SU-DHL-6 (cell line): ENCODE results near the gene CEACAM6.

ENCODE experiments used
- H2AFZ ChIP-seq: fragments of 200-600 bp; sonication (generic); 2 replicates; pipeline ENCODE4 v1.6.1; 2014; ENCODE audit warnings: low read depth, mild to moderate bottlenecking, moderate library complexity, mixed read lengths, antibody characterized with exemption, low read length; ENCODE audit not compliant: severe bottlenecking
- H3F3A ChIP-seq: fragments of 200-600 bp; shearing (Covaris generic); 2 replicates; pipeline ENCODE4 v1.6.0; 2016; ENCODE audit warnings: antibody characterized with exemption, mild to moderate bottlenecking; ENCODE audit not compliant: insufficient read depth
- H3K27ac ChIP-seq: fragments of 200-600 bp; sonication (generic); 2 replicates; pipeline ENCODE4 v1.5.1; 2016; ENCODE audit warnings: low read depth, mild to moderate bottlenecking, low read length, moderate library complexity, mixed read lengths
- H3K27me3 ChIP-seq: fragments of 200-600 bp; sonication (generic), shearing (Covaris generic); 2 replicates; pipeline ENCODE4 v1.6.0; 2014; ENCODE audit warnings: mild to moderate bottlenecking, low read length
- H3K36me3 ChIP-seq: fragments of 200-600 bp; sonication (generic); 2 replicates; pipeline ENCODE4 v1.6.1; 2014; ENCODE audit warnings: mild to moderate bottlenecking, low read length, mixed read lengths
- H3K4me2 ChIP-seq: fragments of 300-600, 200-600 bp; shearing (Covaris generic), sonication (generic); 2 replicates; pipeline ENCODE4 v1.6.0; 2014; ENCODE audit warnings: low read length, low read depth, mild to moderate bottlenecking; ENCODE audit not compliant: poor library complexity, severe bottlenecking
- H3K4me3 ChIP-seq: fragments of 200-600 bp; sonication (generic); 2 replicates; pipeline ENCODE4 v1.5.1; 2014; ENCODE audit warnings: antibody characterized with exemption, low read length, mild to moderate bottlenecking, mixed read lengths; ENCODE audit not compliant: insufficient read depth, poor library complexity, severe bottlenecking
- H3K79me2 ChIP-seq: fragments of 200-600 bp; sonication (generic); 2 replicates; pipeline ENCODE4 v1.6.1; 2014; ENCODE audit warnings: mild to moderate bottlenecking, low read length, moderate library complexity; ENCODE audit not compliant: insufficient read depth
- H3K9ac ChIP-seq: fragments of 200-600 bp; sonication (generic); 2 replicates; pipeline ENCODE4 v1.7.0; 2014; ENCODE audit warnings: mild to moderate bottlenecking, low read length
- H3K9me2 ChIP-seq: fragments of 200-600 bp; sonication (generic); replicated peaks from 2 replicates; pipeline ENCODE4 v1.6.1; 2014; ENCODE audit warnings: low read length; ENCODE audit not compliant: insufficient read depth
- H3K9me3 ChIP-seq: fragments of 200-600 bp; sonication (generic); 2 replicates; pipeline ENCODE4 v1.6.1; 2014; ENCODE audit warnings: low read length, mixed read lengths; ENCODE audit not compliant: insufficient read depth
- H4K20me1 ChIP-seq: fragments of 200-600 bp; sonication (generic); 2 replicates; pipeline ENCODE4 v1.6.1; 2014; ENCODE audit warnings: low read depth, mild to moderate bottlenecking, antibody characterized with exemption, low read length, moderate library complexity, mixed read lengths
- EZH2phosphoT487 ChIP-seq: fragments of 200-600 bp; sonication (generic), shearing (Covaris generic); conservative IDR thresholded peaks from 2 replicates; pipeline ENCODE4 v1.6.1; 2018; ENCODE audit warnings: mild to moderate bottlenecking, antibody characterized with exemption, low read length, moderate library complexity, mixed read lengths
- TF ChIP-seq, protein P1 (sequence below): fragments of 200-600 bp; sonication (generic); IDR thresholded peaks from one replicate; pipeline ENCODE4 v1.5.1; 2017; ENCODE audit warnings: antibody characterized with exemption, mild to moderate bottlenecking, low read length, moderate library complexity; ENCODE audit not compliant: insufficient read depth, poor library complexity, severe bottlenecking

The CEACAM6 gene

DNA sequence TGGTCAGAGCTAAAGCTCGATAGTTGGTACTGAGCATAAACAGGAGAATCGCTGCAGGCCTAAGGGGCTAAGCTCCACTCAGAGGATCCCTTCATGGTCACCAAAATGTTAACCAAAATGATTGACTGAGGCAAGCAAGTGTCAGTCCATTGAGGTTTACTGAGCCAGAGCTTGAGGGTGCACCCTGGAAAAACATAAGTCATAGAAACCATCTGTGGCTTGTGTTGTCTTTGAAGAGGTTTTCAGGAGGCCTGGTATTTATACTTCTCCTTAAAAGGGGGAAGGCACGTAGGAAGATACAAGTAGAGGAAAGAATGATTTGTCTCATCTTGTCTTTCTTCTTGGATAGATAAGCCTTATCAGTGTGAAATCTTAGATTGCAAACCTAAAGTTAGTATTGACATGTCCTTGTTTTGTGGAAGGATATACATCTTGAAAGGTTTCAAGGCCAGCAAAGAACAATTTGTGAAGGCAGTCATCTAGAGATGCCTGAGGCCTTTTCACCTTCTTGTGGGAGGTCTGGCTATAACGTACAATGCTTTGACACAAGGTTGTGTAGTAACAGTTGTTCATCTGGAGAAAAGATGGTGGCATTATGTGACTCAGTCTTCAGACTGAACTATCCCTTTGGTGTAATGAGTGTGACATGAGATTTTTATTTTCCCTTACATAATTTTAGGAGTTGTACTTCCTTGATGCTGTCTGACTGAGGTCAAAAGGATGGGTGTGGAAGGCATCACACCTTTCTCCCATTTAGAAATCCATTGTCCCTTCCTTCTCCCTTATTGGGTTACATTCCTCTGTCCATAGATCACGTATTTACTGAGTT is 14.7 kb upstream of the CEACAM6 start:
- Histone ChIP-seq H3K4me2 (no peak overlapping the region), H3K27ac (no peak overlapping the region), H3K4me3 (no peak overlapping the region), H3K9me3 (no peaks in the 10 kb centered on the region), H3K79me2 (no peaks in the 10 kb centered on the region), H3K9ac (no peak overlapping the region), H3F3A (no peaks in the 10 kb centered on the region), H3K9me2 (no peaks in the 10 kb centered on the region), H3K27me3 (no peaks in the 10 kb centered on the region), H4K20me1 (no peaks in the 10 kb centered on the region), H3K36me3 (no peaks in the 10 kb centered on the region), H2AFZ (no peak overlapping the region)
- TF ChIP-seq EZH2phosphoT487: no peak
- TF ChIP-seq, protein P1, sequence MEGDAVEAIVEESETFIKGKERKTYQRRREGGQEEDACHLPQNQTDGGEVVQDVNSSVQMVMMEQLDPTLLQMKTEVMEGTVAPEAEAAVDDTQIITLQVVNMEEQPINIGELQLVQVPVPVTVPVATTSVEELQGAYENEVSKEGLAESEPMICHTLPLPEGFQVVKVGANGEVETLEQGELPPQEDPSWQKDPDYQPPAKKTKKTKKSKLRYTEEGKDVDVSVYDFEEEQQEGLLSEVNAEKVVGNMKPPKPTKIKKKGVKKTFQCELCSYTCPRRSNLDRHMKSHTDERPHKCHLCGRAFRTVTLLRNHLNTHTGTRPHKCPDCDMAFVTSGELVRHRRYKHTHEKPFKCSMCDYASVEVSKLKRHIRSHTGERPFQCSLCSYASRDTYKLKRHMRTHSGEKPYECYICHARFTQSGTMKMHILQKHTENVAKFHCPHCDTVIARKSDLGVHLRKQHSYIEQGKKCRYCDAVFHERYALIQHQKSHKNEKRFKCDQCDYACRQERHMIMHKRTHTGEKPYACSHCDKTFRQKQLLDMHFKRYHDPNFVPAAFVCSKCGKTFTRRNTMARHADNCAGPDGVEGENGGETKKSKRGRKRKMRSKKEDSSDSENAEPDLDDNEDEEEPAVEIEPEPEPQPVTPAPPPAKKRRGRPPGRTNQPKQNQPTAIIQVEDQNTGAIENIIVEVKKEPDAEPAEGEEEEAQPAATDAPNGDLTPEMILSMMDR: no peak

DNA sequence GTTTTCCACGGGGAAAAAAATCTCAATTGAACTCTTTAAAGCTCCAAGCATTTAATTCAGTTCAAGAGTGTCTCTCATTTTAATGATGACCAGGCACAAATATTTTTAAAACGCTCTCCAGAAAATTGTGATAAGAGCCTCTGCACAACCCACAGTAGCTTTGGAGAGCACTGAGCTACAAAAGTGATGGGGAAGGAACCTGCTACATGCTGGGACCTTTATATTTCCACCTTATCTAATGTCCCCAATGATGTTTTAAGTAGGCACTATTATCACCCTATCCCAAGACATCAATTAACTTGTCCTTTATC is 14.1 kb upstream of the CEACAM6 start:
- H3K4me2 ChIP-seq: no peak overlapping the region
- no peaks in the 10 kb centered on the region for H3K36me3 ChIP-seq
- no peaks in the 10 kb centered on the region for H3K79me2 ChIP-seq
- H3K9me3 ChIP-seq: no peaks in the 10 kb centered on the region
- no peaks in the 10 kb centered on the region for H3K9me2 ChIP-seq
- no peak overlapping the region for H3K9ac ChIP-seq
- no peaks in the 10 kb centered on the region for H4K20me1 ChIP-seq
- no peak for TF ChIP-seq EZH2phosphoT487
- TF ChIP-seq, protein P1: no peak
- no peaks in the 10 kb centered on the region for H3K27me3 ChIP-seq
- no peak overlapping the region for H2AFZ ChIP-seq
- no peaks in the 10 kb centered on the region for H3F3A ChIP-seq
- no peak overlapping the region for H3K27ac ChIP-seq
- H3K4me3 ChIP-seq: no peak overlapping the region

DNA sequence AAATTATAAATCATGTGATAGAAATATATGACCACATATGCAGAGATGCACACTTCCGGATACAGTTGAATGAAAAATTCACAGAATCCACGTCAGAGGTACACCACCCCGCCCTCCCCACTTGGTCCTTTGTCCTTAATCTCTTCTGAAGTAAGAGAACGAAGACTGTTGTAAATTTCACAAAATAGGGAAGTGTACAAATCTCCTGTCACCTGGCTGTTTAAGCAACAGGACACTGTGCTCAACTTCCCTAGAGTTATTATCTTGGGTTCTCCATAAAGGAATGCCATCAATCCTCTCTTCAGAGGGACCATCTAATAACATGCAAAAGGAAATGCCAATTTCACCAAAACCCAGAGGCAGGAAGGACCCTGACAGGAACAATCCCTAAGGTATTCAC is 10.5 kb upstream of the CEACAM6 start:
- no peak overlapping the region for H3K4me2 ChIP-seq
- no peaks in the 10 kb centered on the region for H3F3A ChIP-seq
- TF ChIP-seq, protein P1: no peak
- TF ChIP-seq EZH2phosphoT487: no peak
- no peaks in the 10 kb centered on the region for H3K9me2 ChIP-seq
- no peaks in the 10 kb centered on the region for H3K27me3 ChIP-seq
- no peak overlapping the region for H2AFZ ChIP-seq
- no peaks in the 10 kb centered on the region for H3K79me2 ChIP-seq
- H3K27ac ChIP-seq: no peak overlapping the region
- H3K4me3 ChIP-seq: no peak overlapping the region
- H3K9ac ChIP-seq: no peak overlapping the region
- no peaks in the 10 kb centered on the region for H3K9me3 ChIP-seq
- no peaks in the 10 kb centered on the region for H4K20me1 ChIP-seq
- H3K36me3 ChIP-seq: no peaks in the 10 kb centered on the region
